Endothelial cell of umbilical vein (primary cell): ENCODE results near the gene LCN15. TPM values are rescaled to one million over a fixed set of nuclear protein-coding genes. Genes with fewer than 3 reads are reported as not detected.

Source experiments
- BruUV-seq: library from RNA; stranded (reverse); fragments of 400-500 nt; replicated peaks from 2 replicates; lab custom pipeline; 2021; lab: Mats Ljungman, UMichigan
- CTCF ChIA-PET: fragments of 300-600, 350-600 bp; sonication (Branson Sonifier 250); formaldehyde crosslinking; loops from one replicate; lab custom pipeline; 2021; ENCODE audit warnings: antibody characterized with exemption, inconsistent platforms; lab: Charles Lee
- POLR2A ChIA-PET: fragments of 300-600, 350-600 bp; sonication (Branson Sonifier 250); formaldehyde crosslinking; loops from one replicate; lab custom pipeline; 2021; ENCODE audit warnings: antibody characterized with exemption, inconsistent platforms; lab: Charles Lee
- DNase-seq: peaks from one replicate; pipeline ENCODE4 v3.0.0-alpha.2; 2011; ENCODE audit warnings: low read depth, low spot score
- FAIRE-seq: peaks from 2 replicates; lab custom pipeline; 2011; peaks lifted over from hg19 to GRCh38; lab: Jason Lieb, UNC
- H2AFZ ChIP-seq: 2 replicates; pipeline ENCODE4 v1.6.0; 2012; ENCODE audit warnings: low read depth, low read length, control low read depth, inconsistent platforms
- H3K27ac ChIP-seq: 2 replicates; pipeline ENCODE4 v1.5.1; 2011; ENCODE audit warnings: low read depth, mild to moderate bottlenecking, control low read depth, low read length, moderate library complexity; ENCODE audit not compliant: insufficient read depth
- H3K27me3 ChIP-seq, 2 experiments: 2 replicates each; pipeline versions ENCODE4 v1.6.0 to v1.6.1; 2011; ENCODE audit warnings: low read length in 2 of 2, mixed read lengths in 1 of 2; ENCODE audit not compliant: control insufficient read depth in 2 of 2, insufficient read depth in 2 of 2
- H3K36me3 ChIP-seq, 2 experiments: 2 replicates in 1 of 2; 3 replicates in 1 of 2; pipeline ENCODE4 v1.5.1; 2011; ENCODE audit warnings: low read length in 2 of 2, mild to moderate bottlenecking in 1 of 2, moderate library complexity in 1 of 2; ENCODE audit not compliant: control insufficient read depth in 2 of 2, insufficient read depth in 2 of 2; ENCODE audit errors: extremely low read depth in 1 of 2
- H3K4me1 ChIP-seq: 3 replicates; pipeline ENCODE4 v1.5.1; 2011; ENCODE audit warnings: mild to moderate bottlenecking, low read length; ENCODE audit not compliant: control insufficient read depth, insufficient read depth; ENCODE audit errors: extremely low read depth
- H3K4me2 ChIP-seq: 2 replicates; pipeline ENCODE4 v1.6.1; 2011; ENCODE audit warnings: low read length, control low read depth, mixed read lengths; ENCODE audit not compliant: insufficient read depth
- H3K4me3 ChIP-seq, 3 experiments: fragments of 200-600 bp in 1 of 3; sonication (generic), shearing (Covaris generic) in 1 of 3; replicated peaks in 1 of 3; 2 replicates each; pipeline ENCODE4 v1.5.1; 2011 to 2016; ENCODE audit warnings: control low read depth in 3 of 3, low read length in 3 of 3, mild to moderate bottlenecking in 2 of 3, inconsistent platforms in 1 of 3, low read depth in 1 of 3, moderate library complexity in 1 of 3; ENCODE audit not compliant: insufficient read depth in 1 of 3
- H3K79me2 ChIP-seq: 2 replicates; pipeline ENCODE4 v1.6.0; 2012; ENCODE audit warnings: low read length, inconsistent platforms; ENCODE audit not compliant: control insufficient read depth, insufficient read depth
- H3K9ac ChIP-seq: replicated peaks from 2 replicates; pipeline ENCODE3; 2011; ENCODE audit warnings: low read length, control low read depth; ENCODE audit not compliant: insufficient read depth; ENCODE audit errors: extremely low read depth
- H3K9me1 ChIP-seq: replicated peaks from 3 replicates; pipeline ENCODE4 v1.6.0; 2011; ENCODE audit warnings: mild to moderate bottlenecking, low read length; ENCODE audit not compliant: control insufficient read depth, insufficient read depth; ENCODE audit errors: extremely low read depth
- H3K9me3 ChIP-seq: replicated peaks from 2 replicates; pipeline ENCODE4 v1.5.1; 2012; ENCODE audit warnings: low read length, inconsistent platforms; ENCODE audit not compliant: control insufficient read depth, insufficient read depth
- H4K20me1 ChIP-seq: replicated peaks from 2 replicates; pipeline ENCODE3; 2011; ENCODE audit warnings: mild to moderate bottlenecking, low read length; ENCODE audit not compliant: control insufficient read depth, insufficient read depth; ENCODE audit errors: extremely low read depth
- CTCF ChIP-seq, 2 donors: IDR thresholded peaks; 1 replicate in 1 of 2; 2 replicates in 1 of 2; pipeline ENCODE4 v1.5.1; 2011; ENCODE audit warnings: low read length in 2 of 2, mild to moderate bottlenecking in 2 of 2, moderate library complexity in 2 of 2, control low read depth in 1 of 2, inconsistent platforms in 1 of 2, low read depth in 1 of 2; ENCODE audit not compliant: insufficient read depth in 1 of 2; ENCODE audit errors: extremely low read depth in 1 of 2
- EZH2 ChIP-seq: IDR thresholded peaks from 2 replicates; pipeline ENCODE4 v1.6.1; 2012; ENCODE audit warnings: borderline replicate concordance, low read depth, mild to moderate bottlenecking, moderate library complexity, low read length, inconsistent platforms; ENCODE audit not compliant: severe bottlenecking
- FOS ChIP-seq: IDR thresholded peaks from 2 replicates; pipeline ENCODE4 v1.6.1; 2011; ENCODE audit warnings: mild to moderate bottlenecking, low read length, moderate library complexity, borderline replicate concordance; ENCODE audit not compliant: insufficient read depth
- GATA2 ChIP-seq: IDR thresholded peaks from 2 replicates; pipeline ENCODE4 v1.7.0; 2011; ENCODE audit warnings: low read depth, mild to moderate bottlenecking, moderate library complexity, mixed read lengths, low read length; ENCODE audit not compliant: insufficient read length, insufficient read depth
- JUN ChIP-seq: IDR thresholded peaks from 2 replicates; pipeline ENCODE4 v1.6.1; 2011; ENCODE audit warnings: borderline replicate concordance, low read depth; ENCODE audit not compliant: insufficient read length, insufficient read depth
- MAX ChIP-seq: IDR thresholded peaks from 2 replicates; pipeline ENCODE4 v1.6.1; 2011; ENCODE audit not compliant: insufficient read depth, insufficient read length
- MYC ChIP-seq: IDR thresholded peaks from one replicate; pipeline ENCODE4 v1.6.1; 2011; ENCODE audit warnings: mild to moderate bottlenecking, low read depth, low read length
- POLR2A ChIP-seq: IDR thresholded peaks from 2 replicates; pipeline ENCODE4 v1.6.1; 2012; ENCODE audit warnings: low read depth, mild to moderate bottlenecking, control low read depth, low read length
- POLR2AphosphoS5 ChIP-seq: IDR thresholded peaks from 2 replicates; pipeline ENCODE4 v1.6.1; 2012; ENCODE audit warnings: low read depth, mild to moderate bottlenecking, control low read depth, low read length, moderate library complexity; ENCODE audit not compliant: insufficient read depth
- dilution Hi-C: fragments of 300-500 bp; cut with MboI; formaldehyde crosslinking; loops from one replicate; pipeline ENCODE4 v1.15.0; 2019; ENCODE audit warnings: low sequenced_read_pairs; ENCODE audit not compliant: extremely low pct_ligation_motif_present
- intact Hi-C: fragments of 100-400 bp; cut with micrococcal nuclease; formaldehyde crosslinking; loops from one replicate; pipeline ENCODE4 v1.10.0; 2022
- polyA plus RNA-seq, 4 experiments: library from polyadenylated mRNA; depleted of rRNA in 3 of 4; stranded (reverse) in 3 of 4; unstranded in 1 of 4; fragments of >200 nt; gene quantifications; 2 replicates each; pipeline versions ENCODE4 v1.2.1 to v1.2.3, GENCODE V29; 2011 to 2012; ENCODE audit warnings: missing spikeins in 1 of 4
- total RNA-seq: library from RNA; stranded (reverse); gene quantifications from 2 replicates; pipeline ENCODE4 v1.2.3, GENCODE V29; 2021

The LCN15 gene
- total and polyA plus RNA-seq, 2 donors (not counting 3 experiments of a cell fraction or from before 2014, with no cell fraction given), result not detected

- DNase-seq (no peak), FAIRE-seq (no peak)
- Histone ChIP-seq H3K4me1 (no peaks in the 10 kb centered on the region), H3K4me2 (no peak overlapping the region), H2AFZ (no peak overlapping the region), H3K9me3 (peaks cover 3% of the 10 kb centered on the region), H3K4me3 (no peak overlapping the region), H3K79me2 (no peaks in the 10 kb centered on the region), H3K9ac (no peak overlapping the region), H3K27me3 (peaks cover 12 to 21% of the 10 kb centered on the region in 2 experiments), H3K36me3 (no peaks in the 10 kb centered on the region), H4K20me1 (no peaks in the 10 kb centered on the region), H3K27ac (no peak overlapping the region), H3K9me1 (no peaks in the 10 kb centered on the region)
- ChIA-PET POLR2A (no interaction called here), CTCF (interaction anchor here (1.0 to 1.4 kb wide), 2 partner anchors 9 to 17 kb away, joined by 3 read pairs; no protein-coding TSS in a partner anchor)
- TF ChIP-seq FOS (no peak), GATA2 (no peak), MAX (no peak), JUN (no peak), POLR2A (no peak), POLR2AphosphoS5 (no peak), MYC (no peak), CTCF (IDR thresholded peaks at IDR 0.05; ENCODE audit: extremely low read depth in 1 of 2, insufficient read depth in 1 of 2, low read depth in 1 of 2, low read length in 2 of 2) (no peak), EZH2 (no peak)
- BruUV-seq, result no TSS peak
- dilution Hi-C loops, result no loop called here
- intact Hi-C loops, result no loop called here
Observed at GRCh38 chr9:136775191-136775590, 10.9 kb upstream of the LCN15 start.
